ENCODE data around the gene TBC1D22A.
"Not testable (repeated sequence)": the region's sequence is repeated elsewhere in the genome, so short reads cannot be mapped to it uniquely, and the experiment has no call there.

The TBC1D22A gene, protein sequence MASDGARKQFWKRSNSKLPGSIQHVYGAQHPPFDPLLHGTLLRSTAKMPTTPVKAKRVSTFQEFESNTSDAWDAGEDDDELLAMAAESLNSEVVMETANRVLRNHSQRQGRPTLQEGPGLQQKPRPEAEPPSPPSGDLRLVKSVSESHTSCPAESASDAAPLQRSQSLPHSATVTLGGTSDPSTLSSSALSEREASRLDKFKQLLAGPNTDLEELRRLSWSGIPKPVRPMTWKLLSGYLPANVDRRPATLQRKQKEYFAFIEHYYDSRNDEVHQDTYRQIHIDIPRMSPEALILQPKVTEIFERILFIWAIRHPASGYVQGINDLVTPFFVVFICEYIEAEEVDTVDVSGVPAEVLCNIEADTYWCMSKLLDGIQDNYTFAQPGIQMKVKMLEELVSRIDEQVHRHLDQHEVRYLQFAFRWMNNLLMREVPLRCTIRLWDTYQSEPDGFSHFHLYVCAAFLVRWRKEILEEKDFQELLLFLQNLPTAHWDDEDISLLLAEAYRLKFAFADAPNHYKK

DNA sequence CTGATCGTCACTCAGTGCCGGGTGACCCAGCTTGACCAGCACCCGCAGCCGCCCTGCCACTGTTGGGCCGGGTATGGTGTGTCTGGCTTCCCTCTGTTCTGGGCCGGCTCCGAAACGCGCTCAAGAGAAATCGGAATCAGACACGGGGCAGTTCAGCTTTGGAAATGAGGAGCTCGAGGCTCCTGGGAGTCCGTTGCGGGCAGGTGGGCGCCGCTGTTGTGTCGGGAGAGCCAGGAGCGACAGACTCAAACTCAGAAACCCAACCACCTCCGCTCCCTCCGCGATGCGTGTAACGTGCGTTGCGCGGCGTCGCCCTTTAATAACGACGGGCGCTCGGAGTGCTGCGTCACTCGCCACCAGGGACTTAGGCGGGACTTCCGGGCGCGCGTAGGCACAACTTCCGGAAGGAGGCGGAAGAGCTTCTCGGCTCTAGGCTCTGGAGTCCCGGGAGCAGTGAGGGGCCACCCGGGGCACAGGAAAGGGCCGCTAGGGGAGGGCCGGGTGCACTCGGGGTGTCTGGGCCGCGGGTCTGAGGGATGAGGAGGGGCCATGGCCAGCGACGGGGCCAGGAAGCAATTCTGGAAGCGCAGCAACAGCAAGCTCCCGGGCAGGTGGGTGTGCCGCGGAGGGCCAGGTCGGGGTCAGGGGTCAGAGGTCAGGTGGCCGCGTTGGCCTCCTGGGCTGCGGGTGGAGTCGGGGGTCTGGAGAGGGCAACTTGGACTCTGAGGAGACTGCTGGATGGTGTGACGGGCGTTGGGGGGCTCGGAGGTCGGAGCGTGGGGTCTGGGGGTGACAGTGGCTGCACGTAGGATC is at the start of gene TBC1D22A:
Gene TBC1D22A, plus strand, starts transcription at position 413 of the 813 bp plus-strand sequence. Its CDS starts 137 bp downstream, at position 550.
- DNase-seq: peak; percentile 86 to 93 (median 91)

DNA sequence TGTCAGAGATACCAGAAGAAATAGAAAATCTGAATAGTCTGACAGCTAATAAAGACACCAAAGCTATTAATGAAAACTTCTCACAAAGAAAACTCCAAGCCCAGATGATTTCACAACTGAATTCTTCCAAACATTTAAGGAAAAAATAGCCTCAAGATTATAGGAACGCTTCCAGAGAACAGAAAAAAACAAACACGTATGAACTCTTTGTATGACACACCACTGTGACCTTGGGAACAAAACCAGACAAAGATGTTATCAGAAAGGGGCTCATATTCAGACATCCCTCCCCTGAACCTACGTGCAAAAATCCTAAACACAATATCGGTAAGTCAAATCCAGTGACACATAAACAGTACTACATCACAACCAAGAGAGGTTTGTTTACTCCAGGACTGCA is 47.9 kb upstream of the TBC1D22A start:
- no peak for DNase-seq

DNA sequence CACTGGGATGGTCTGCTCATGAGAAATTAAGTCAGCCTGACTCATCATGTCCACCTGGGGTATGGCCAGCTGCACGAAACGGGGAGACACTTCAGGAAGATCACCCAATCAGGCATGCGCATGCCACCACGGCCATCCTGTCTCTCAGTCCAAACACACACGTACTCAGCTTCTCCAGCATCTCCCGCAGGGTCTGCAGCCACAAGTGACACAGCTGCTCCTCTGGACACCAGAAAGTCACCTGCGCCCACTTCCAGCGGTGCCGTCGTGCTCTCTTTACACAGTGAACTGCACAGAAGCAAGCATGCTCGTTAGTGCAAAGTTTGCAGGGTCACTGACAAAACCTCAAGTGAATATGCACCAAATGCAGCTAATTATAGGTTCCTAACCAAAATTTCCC is 42.5 kb upstream of the TBC1D22A start:
- DNase-seq: no peak

DNA sequence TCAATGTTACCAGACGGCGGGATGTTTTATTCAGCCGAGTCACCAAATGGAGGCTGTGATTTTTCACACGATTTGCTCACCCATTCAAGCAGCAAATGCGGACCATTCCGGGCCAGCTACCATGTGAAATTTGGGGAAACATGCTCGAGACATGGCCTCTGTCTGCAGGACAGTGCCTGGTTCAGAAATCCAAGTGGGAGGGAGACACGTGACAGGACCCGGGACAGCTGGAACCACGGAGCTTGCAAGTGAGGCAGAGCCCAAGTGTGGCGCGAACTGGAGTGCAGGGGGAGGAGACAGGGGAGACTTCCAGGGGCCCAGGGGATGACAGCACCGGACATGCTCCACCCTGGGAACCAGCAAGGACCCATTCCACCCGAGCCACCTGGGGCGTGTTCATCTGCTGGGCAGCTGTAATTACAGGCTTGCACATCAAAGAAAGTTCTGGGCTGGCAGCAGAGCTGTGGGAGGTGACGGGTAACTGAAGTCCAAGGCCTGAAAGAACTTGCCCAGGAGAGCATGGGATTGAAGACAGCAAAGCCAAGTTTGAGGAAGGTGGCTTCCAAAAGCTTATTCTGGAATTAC is 40.9 kb upstream of the TBC1D22A start:
- no peak for DNase-seq

DNA sequence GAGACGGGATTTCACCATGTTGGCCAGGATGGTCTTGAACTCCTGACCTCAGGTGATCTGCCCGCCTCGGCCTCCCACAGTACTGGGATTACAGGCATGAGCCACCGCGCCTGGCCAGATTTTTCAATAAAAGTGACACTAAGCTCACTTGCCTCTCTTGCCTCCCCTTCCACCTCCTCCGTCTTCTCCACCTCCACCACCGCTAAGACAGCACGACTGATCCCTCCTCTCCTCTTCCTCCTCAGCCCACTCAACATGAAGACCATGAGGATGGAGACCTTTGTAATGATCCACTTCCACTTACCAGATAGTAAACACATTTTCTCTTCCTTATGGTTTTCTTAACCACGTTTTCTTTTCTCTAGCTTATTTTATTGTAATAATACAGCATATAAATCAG is 38.6 kb upstream of the TBC1D22A start:
- no peak for DNase-seq

DNA sequence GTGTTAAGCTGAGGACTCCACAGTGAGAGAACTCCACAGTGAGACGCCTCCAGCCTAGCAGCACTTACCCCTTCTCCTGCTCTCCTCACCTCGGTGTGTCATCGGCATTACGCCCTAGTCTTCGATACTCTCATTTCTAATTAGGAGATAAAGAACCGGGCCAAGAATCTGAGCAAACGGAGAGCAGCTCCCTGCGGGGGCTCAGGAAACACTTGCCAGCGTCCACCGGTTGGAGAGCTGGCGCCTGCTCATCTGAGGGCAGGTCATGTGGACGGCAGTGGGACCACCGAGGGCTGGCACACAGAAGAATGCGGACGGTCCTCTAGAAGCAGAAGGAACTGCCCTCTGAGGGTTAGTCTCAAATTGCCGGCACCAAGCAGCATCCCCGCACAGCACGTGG is 37.4 kb upstream of the TBC1D22A start:
- DNase-seq: no peak

DNA sequence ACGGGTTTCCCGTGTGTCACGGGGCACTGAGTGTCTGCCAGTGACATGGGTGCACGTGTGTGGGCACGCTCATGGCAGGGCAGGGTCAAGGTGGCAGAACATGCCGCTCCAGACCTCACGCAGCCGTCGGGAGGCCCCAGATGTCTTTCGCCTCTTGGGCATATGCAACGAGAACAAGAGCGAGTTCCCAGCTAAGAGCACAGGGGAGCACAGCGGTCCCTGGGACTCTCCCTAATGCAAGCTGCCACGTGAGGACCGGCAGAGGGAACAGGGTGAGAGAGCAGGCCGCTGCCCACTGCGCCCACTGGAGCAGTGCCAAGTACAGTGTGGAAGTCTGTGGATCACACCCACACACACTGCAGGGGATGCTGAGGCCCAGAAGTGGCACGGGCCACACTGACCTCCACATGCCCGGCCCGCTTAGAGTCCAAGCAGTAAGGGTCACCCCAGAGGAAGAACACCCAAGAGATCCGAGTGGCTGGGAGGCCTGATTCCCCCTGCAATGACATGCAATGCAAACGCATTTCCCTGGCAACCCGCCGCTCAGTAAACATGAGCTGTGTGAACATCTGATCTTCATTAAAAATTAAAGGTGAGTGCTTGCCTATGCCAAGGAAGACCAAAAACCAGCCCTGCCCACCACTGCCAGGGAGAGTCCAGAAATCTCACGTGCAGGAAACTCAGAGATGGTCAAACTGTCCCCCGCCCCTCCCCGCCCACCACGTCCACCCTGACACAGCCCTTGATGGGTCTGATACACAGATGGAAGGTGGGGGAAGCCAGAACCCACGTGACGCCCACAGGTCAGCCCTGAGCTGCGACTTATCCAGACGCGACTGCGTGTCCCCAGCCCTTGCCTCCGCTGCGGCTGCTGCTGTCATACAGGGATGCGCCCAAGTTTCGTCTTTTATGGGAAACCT is 36.1 kb upstream of the TBC1D22A start:
- no peak for DNase-seq

DNA sequence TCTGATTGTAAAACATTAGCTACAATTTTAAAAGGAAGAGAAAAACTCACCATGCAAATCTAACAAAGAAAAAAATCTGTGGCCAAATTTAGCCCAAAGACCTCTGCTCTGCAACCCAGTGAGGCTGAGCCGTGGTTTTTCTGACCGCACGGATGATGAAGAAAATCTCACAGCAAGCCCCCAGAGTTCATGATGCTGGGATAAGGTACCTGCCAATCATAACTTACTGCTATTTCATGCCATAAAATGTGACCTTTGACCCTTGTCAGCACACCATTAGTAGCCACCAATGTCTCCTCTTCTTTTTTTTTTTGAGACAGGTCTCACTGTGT is 35.5 kb upstream of the TBC1D22A start:
- DNase-seq: no peak

DNA sequence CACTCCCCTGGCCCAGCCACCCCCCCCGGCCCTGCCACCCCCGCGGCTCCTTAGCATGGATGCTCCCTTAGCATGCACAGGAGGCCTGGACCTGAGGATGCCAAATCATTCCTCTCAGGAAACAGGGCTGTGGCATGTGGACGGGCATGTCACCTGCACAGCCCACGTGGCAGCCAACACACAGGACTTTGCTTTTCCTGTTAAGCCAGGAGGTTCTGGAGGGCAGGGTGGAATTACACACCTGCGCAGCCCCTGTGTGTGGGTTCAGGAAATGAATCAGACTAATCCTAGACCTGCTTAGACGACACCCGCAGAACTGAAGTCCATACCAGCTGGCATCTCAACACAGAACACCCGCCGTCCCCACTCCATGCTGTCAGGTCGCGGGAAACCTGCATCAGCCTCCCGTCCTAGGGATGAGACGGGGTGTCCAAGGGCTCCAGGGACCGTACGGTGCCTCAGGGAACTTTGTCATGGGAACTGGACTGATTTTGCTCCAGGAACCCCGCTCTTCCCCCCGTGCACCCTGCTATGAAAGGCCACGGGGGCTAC is 34.6 kb upstream of the TBC1D22A start:
- DNase-seq: no peak

DNA sequence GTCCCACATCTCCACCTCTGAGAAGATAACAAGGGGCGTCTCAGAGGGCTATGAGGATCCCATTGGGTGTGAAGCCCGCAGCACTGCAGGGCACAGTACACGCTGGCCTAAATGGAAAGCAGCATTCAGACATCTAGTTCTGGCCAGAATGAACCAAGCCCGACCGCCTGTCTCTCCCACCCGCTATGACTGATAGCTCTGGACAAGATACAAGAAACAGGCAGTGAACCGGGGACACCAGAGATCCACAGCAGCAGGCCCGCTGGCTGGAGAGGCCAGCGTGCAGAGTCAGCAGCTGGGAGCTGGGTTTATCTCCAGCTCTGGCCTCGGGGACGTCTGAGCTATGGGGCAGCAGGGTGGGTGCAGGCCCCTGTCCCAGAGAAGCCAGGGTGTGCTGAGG is 34.0 kb upstream of the TBC1D22A start:
- no peak for DNase-seq

DNA sequence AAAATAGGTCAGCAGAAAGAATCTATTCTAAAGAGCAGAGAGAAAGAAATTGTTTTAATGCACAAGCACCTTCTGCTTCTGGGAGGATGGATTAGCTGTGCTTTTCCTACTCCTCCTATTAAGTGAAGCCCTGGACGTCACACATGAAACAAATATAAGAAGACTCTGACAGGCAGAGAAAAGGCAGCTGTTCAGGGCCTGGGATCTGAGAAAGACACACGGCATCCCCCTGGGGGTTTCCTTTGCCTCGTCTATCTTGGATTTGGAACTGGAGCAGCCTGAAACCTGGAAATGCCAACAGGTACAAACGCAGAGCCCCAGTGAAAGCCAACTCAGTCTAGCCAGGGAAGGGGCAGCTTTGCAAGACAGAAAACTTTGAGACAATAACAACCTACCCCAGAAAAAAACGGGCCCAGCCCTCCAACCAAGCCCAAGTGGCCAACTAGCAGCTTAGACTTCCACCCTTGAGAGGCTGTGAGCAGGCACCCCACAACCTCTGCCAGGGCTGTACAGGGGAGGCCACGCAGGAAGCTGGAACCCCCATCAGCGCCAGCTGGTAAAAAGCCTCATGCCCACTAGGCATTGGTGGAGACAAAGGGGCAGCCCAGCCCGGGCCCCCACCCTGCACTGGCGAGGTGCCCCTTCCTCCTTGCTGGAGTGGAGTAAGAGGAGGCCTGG is 31.7 kb upstream of the TBC1D22A start:
- no peak for DNase-seq

DNA sequence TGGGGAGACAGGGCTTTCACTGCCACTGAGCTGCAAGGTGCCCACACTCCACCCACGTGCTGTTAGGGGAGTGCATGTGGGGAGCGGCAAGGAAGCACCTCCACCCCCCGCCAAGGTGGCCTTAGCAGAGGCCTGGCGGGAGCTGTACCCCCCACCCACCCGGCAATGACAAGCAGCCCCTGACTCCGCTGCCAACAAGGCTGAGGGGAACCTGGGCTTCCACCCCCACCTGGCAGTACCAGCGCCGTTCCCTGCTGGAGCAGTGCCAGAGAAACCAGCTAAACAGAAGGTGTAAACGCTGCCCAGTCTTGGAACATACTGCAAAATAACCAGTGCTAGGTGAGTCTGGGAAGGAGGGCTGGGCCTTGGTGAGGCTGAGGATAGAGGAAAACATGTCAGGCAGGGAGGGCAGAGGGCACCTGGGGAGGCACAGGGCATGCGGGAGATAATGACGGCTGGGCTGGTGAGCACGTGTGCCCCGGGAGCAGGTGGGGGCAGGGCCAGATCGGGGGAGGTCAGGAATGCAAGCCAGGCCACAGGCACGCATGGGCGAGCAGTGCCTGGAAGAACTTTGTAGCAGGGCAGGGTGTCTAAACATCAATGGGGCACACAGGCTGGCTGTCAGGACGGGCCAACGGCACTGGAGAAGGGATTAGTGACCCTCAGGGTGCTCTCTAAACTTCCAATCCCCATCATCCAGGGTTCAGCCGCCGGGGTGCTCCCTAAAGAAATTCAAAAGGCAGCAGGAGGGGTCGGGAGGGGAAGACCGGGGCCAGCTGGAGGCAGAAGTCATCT is 31.0 kb upstream of the TBC1D22A start:
- no peak for DNase-seq

DNA sequence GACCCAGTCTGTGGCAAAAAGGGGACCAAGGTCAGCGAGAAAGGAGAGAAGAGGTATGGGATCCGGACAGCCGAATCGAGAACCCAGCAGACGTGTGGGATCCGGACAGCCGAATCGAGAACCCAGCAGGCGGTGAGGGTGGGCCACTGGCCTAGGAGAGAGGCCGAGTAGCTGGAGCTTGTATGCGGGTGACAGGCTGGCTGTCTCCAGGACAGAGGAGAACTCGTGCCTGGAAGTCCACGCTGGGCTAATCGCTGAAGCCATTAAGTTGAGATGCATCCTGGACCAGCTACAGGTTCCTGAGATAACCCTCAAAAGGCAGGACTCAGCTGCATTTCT is 30.4 kb upstream of the TBC1D22A start:
- no peak for DNase-seq

DNA sequence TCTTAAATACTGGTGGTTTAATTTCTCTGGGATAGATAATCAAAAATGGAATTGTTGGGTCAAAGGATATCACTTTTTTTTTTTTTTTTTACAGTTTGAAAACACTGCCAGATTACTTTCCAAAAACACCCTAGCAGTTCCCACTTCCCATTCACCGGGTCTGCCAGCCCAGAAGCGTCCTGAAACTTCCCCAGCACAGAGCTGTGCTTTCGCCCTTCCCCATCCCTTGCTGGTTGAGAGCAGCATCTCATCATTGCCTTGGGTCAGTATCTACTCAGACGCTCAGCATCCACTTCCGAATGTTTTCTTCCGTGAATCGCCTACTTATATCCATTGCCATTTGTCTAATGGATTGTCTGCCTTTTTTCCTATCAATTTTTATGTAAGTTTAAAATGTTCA is 29.9 kb upstream of the TBC1D22A start:
- no peak for DNase-seq

DNA sequence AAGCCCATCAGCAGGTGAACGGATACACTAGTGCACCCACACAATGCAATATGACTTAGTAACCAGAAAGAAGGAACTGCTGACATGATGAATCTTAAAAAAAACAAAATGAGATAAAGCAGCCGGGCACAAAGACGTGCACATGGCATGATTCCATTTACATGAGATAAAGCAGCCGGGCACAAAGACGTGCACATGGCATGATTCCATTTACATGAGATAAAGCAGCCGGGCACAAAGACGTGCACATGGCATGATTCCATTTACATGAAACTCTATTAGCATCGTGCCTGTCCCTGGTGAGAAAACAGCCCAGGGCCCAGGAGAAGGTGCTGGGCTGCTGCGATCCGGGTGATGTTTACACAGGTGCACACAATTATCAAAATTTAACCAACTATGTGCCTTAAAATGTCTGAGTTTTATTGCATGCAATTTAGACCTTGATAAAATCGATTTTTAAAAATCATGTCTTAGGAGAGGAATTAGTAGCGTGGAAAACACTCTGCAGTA is 28.2 kb upstream of the TBC1D22A start:
- DNase-seq: not testable (repeated sequence)

DNA sequence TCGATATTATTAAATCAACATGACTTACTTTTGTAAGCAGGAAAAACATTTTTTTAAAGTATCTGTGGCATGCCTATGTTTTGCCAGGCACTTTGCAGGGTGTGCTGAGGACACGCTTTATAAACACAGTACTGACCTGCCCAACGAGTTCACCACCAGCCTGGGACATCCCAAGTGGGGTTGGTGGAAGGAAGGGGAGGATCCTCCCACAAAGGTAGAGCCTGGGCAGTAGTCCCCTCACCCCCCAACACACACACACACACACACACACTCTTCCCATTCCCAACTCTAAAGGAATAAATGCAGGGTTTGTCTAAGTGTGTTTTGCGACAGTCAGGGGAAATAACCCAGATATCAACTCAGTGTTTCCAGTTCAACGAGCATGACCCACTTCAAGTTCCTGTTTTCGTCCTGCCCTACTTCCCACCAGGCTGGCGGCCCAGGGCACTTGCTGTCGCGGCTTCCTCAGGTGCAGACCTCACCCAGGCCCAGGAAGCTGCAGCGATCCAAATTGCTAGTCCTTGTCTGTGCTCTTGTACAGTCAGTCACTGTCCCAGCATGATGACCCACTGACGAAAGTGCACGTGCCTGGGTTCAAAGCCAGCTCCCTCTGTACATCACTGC is 27.5 kb upstream of the TBC1D22A start:
- DNase-seq: peak in 1 of 4 experiments; percentile 36

DNA sequence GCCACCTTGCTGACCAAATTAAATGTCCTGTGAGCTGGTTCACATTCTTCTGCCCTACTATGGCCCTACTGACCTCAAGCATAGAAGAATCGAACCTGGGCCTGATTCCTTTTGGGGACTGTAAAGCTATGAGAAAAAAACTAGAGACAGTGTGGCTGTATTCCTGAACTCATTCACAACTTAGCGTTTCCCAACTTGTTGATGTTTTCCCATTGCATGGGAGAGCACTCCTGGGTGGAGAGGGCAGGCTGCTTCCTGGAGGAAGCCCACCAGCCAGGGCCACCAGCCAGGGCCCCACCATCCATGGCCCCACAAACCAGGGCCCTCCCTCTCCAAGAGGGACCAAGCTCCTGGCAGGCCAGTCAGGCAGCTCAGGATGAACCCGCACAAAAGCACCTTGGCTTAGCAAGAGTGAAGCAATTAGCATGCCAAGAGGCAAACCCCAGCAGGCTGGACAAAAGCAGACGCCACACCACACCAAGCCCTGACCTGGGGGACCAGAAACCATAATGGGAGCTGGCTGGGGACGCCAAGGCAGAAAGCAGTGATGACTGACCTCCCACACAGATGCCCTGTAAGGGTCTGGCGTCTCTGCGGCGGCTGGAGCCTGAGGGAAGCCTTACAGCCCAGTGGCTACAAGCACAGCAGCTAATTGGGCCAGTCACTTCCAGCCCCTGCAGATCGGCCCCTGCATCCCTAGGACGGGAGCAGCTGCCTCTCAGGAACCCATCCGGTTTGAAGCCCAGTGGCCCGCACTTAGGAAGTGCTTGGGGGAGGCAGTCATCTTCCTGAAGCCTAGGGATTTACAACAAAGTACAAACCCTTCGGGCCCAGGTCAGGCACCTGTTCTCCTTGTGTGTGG is 26.5 kb upstream of the TBC1D22A start:
- no peak for DNase-seq

DNA sequence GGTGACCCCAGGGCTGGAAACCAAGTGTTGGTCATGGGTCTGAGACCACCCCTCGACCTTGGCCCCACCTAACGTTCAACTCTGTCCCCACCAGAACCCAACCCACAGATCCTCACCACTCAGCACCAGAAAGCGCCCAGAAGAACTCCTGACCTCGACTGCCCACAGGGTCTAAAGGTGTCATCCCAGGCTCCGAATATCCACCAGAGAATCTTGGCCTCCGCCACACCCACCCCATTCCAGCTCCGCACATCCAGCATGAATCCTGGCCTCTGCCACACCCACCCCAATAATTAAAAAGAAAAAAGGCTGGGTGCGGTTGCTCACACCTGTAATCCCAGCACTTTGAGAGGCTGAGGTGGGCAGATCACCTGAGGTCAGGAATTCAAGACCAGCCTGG is 25.7 kb upstream of the TBC1D22A start:
- DNase-seq: no peak
